ENCODE results near the gene DLEU7.

The DLEU7 gene

GRCh38 chr13:50810468-50810867, 33.0 kb downstream of the DLEU7 start:
- no peak for TF ChIP-seq CTCF (conservative IDR thresholded peaks at IDR 0.05; ENCODE audit: low read length)
- DNase-seq (ENCODE audit: low read depth): no peak
- H3K4me3 ChIP-seq (ENCODE audit: low read length): no peak overlapping the region

DNA sequence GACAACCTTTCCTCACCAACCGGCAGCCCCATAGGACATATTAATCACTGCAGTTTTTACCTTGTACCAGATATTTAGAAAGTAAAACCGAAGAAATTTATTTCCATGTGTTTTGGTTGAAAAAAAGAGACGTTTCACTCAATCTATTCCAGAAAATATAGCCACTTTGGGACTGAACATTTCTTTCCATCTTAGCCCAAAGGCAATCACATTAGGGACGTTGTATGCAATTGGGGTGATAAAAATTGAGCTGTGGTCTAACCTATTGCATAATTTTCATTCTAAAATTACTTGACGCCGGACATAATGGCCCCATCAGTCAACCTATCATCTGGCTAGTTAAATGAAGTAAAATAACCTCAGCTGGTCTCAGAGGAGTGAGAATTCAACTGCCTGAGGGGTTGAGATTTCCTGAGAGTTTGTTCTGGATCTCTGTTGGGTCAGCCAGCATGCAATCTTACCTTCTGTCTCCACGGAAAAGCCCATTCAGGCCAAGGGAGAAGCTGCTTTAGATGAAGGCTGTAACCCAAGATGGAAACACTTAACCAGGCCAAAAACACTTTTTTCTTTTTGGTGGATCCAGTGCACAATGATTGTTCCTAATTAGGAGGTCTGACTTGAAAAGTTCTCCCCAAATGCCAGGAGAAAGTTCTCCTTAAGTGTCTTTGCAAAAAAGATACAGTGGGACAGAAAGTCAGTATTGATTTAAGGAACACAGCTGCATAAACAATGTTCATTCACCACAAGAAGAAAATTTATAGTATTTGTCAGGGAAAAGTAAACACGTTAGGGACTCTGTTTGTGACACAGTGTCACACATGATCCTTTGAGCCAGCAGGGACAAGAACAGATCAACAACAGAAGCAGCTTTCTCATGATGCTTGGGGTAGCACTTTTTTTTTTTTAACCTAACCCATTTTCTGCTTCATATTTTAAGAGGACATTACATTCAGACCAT, 34.1 kb downstream of the DLEU7 start:
- H3K4me3 ChIP-seq (ENCODE audit: low read length): no peak overlapping the region
- TF ChIP-seq CTCF (conservative IDR thresholded peaks at IDR 0.05; ENCODE audit: low read length): no peak
- peak; percentile 15 for DNase-seq (ENCODE audit: low read depth)

- H3K4me3 ChIP-seq (ENCODE audit: low read length): no peak overlapping the region
- peak; percentile 24 for DNase-seq (ENCODE audit: low read depth)
- TF ChIP-seq CTCF (conservative IDR thresholded peaks at IDR 0.05; ENCODE audit: low read length): peak; percentile 29
Observed at GRCh38 chr13:50805805-50806204, 37.7 kb downstream of the DLEU7 start.

DNA sequence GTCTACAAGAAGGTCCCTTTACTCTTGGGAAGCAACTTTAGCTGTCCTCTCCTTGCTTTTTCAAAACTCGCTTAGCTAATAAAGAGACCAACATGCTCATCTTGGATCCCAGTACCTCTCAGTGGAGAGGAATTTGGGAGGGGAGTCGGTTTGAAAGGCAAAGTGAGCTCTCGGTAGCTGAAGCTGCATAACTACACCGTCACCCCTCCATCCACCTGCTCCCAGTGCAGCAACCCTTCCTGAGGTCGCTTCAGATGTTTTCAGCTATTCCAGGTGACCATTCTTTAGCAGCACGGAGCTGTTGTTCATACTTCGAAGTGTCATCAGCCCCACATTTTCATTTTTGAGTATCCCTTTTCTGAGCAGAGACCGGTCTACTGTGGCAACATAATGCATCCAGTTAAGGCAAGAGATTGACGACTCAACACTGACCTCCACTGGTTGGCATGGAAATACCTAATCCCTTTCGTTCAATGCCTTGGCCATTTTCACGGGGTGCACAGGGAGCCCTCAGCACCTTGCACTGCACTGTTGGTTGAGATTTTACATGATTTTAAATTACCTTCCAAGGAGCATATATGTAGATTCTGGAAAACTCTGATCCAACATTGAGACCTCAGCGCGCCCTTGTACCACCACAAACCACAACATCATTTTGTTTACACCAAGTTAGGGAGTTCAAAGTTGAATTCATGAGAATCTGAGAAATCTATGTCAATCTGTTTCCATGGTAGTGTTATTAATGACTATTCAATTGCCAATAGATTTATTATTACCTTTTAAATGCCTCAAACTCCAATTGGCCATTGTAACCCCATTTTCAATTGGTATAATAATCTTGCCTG, 42.2 kb downstream of the DLEU7 start:
- peak; percentile 90 for TF ChIP-seq CTCF (conservative IDR thresholded peaks at IDR 0.05; ENCODE audit: low read length)
- peak; percentile 80 for DNase-seq (ENCODE audit: low read depth)
- H3K4me3 ChIP-seq (ENCODE audit: low read length): no peak overlapping the region

GRCh38 chr13:50800091-50800739, 43.3 kb downstream of the DLEU7 start:
- DNase-seq (ENCODE audit: low read depth): no peak
- TF ChIP-seq CTCF (conservative IDR thresholded peaks at IDR 0.05; ENCODE audit: low read length): no peak
- H3K4me3 ChIP-seq (ENCODE audit: low read length): no peak overlapping the region

- DNase-seq (ENCODE audit: low read depth): peak; percentile 59
- H3K4me3 ChIP-seq (ENCODE audit: low read length): no peak overlapping the region
- no peak for TF ChIP-seq CTCF (conservative IDR thresholded peaks at IDR 0.05; ENCODE audit: low read length)
Observed at GRCh38 chr13:50798923-50799322, 44.6 kb downstream of the DLEU7 start.
